Measurements from ENCODE around the gene TPCN2.

TPCN2 gene

DNA sequence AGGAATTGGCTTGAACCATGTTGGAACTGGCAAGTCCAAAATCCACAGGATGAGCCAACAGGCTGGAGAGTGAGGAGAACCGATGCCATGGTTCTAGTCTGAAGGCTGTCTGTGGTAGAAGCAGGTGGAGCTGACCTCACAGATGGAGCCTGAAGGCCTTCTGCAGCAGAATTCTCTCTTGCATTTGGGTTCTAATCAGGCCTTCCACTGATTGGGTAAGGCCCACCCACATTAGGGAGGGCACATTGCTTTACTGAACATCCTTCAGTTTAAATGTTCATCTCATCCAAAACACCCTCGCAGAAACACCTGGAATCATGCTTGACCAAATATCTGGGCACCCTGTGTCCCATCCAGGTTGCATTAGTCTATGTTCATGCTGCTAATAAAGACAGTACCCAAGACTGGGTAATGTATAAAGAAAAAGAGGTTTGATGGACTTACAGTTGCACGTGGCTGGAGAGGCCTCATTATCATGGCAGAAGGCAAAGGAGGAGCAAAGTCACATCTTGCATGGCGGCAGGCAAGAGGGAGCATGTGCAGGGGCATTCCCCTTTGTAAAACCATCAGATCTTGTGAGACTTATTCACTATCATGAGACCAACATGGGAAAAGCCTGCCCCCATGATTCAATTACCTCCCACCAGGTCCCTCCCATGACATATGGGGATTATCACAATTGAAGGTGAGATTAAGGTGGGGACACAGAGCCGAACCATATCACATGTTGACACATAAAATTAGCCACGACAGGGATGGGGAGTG lies 122.9 kb downstream of the TPCN2 start:
- DNase-seq, result no peak

DNA sequence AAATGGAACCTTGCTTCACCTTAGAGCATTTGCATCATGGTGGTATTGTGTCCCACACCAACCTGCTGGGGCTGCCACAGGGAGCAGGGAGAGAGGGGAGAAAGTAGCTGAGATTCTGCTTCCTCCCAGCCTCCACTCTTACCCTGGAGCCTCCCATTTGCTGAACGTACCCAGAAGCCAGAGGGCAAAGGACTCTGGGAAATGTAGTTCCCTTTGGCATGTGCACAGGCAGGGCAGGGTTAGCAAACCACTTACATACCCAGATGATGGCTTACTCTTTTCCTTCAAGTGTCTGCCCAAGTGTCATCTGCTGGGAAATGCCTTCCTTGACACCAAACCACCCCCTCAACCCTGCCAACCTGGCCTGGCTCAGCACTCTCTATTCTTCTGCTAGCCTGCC lies 123.9 kb downstream of the TPCN2 start:
- no peak for DNase-seq

DNA sequence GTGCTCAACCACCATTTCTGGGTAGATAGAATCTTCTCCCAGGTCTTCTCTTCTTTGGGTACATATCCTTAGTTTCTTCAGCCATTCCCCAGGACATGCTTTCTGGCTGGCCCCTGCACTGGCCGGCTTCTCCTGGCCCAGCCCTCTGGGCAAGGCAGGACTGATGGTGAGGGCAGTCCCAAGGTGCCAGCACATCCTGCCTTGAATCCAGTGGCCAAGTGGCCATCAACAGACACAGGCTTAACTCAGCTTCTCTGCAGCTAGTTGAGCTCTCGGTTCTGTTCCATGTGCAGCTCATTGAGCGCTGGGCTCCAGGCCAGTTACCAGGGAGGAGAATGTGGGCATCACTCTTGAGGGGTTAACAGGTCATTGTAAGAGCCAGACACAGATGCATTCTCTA lies 124.6 kb downstream of the TPCN2 start:
- DNase-seq, result no peak

DNA sequence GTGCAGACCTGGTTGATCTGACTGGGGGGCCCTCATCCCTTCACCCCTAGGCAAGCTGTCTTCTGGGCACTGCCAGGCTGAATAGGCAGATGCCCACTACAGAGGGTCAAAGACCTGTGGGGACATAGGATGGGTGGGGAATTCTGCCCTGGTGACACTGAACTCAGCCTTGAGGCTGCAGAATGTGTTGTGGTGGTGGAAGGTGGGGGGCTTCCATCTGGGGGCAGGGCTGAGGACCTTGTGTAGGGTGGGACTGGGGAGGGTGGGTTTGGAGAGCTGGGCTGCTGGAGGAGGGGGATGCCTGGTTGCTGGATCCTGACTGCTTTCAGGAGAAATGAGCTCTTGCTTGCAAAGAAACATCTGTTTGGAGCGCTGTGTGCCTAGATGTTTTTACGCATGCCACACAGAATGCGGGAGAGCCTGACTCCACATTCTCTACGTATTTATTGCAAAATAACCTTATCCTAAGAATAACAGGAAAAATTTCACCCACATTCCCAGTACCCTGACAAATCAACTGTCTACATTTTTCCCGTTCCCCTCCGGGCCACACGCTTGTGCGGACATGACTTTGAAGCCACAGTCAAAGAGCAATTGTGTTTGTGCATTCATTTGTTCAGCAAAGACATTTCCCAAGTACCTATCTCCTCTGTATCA lies 125.3 kb downstream of the TPCN2 start:
- no peak for DNase-seq

DNA sequence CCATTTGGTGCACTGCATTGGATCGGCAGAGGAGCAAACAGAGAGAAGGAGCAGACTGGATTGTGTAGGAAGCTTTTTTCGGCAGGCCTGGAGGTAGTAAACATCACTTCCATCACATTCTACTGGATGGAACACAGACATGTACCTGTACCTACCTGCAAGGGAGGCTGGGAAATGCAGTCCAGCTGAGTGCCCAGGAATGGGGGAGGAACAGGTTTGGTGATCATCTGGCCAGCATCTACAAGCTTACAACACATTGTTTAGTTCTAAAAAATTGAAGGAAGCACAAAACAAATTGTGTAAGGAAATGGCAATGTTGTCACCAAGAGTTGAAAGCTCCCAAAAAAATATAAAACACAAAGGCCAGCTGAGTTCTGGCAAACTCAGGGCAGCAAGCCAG lies 126.1 kb downstream of the TPCN2 start:
- no peak for DNase-seq

DNA sequence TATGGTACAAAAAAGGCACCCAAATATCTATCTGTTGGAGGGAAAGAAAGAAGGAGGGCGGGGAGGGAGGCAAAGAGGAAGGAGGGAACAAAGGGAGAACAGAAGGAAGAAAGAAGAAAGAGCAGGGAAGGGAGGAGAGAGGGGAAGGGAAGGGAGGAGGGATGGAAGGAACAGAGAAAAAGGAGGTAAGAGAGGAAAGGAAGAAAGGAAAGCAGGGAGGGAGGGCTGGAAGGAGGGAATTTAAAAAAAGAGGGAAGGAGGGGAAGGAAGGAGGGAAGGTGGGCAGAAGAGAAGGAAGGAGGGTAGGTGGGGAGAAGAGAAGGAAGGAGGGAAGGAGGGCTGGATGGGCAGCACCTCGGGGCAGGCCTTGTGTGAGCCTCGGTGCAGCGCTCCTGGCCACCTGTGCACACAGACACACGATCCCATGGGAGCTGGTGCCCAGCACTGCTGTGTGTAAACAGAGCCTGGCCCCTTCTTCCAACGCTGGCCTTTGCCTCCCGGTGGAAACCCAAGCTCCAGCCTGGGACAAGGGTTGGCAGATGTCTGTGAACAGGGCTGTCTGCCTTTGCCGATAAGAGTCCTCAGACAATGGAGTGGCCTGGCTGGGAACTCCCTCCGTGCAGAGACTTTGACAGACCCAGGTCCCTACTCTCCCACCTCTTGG lies 130.2 kb downstream of the TPCN2 start:
- DNase-seq, result no peak

DNA sequence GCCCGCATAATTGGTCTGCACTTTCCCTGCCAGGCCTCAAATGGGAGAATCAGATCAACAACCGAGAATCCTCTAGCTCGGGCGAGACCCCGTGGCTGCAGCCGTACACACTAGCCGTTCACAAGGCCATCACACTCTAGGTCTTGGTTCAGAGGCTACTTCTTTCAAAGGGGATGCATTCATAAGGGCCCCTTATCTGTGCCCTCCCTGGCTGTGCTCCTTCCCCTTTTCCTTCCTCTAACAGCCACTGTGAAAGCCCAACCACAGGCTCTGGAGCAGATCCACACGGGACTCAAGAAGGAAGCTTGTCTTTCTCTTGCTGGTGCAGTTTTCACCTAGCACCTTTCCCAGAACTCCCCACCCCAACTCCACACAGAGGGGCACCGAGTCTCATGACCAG lies 131.5 kb downstream of the TPCN2 start:
- DNase-seq, result no peak

DNA sequence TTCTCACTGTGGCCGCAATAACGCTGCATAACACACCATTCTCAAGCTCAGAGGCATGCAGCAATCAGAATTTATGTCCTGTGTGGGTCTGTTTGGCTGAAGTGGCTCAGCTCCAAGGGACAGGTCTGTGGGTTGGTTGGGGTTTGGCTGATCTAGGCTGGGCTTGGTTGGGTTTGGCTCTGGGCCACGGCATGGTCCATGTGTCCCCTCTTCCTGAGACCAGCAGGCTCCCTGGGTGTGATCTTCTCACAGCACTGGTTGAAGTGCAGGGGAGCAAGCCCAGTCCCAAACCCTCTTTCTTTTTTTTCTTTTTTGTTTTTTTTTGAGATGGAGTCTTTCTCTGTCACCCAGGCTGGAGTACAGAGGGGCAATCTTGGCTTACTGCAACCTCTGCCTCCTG lies 132.0 kb downstream of the TPCN2 start:
- DNase-seq, result no peak

DNA sequence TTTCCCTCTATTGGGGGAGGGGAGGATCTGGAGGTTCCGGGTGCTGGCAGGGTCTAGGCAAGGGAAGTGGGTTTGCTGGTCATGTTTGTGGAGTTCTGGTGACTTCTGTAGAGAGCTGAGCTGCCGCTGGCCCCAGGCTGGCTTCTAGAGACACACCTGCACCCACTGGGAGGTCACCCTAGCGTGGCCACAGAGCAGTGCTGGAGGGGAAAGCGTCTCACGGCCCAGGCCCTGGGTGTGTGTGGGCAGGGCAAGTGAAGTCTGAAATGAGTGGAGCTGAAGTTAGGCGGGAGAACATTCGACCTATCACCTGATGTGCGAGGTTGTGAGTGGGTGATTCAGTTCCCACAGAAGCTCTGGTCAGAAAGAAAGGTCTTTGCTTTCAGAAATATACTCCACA lies 134.9 kb downstream of the TPCN2 start:
- no peak for DNase-seq

Data from stimulated activated naive CD4-positive, alpha-beta T cell (primary cell).